ENCODE measurements around the gene JDP2.
"Not testable (repeated sequence)": the region's sequence is repeated elsewhere in the genome, so short reads cannot be mapped to it uniquely, and the experiment has no call there.

Gene JDP2

GRCh38 chr14:75457648-75458165 is 29.9 kb downstream of the JDP2 start:
- no peak for DNase-seq

GRCh38 chr14:75458305-75458704 is 30.5 kb downstream of the JDP2 start:
- DNase-seq = no peak

- DNase-seq = no peak
These were observed 31.4 kb downstream of the JDP2 start for GRCh38 chr14:75459099-75459741.

GRCh38 chr14:75459791-75460190 is 32.0 kb downstream of the JDP2 start:
- DNase-seq = no peak

- DNase-seq = no peak
These were observed 32.6 kb downstream of the JDP2 start for GRCh38 chr14:75460394-75460793.

GRCh38 chr14:75461303-75461702 is 33.5 kb downstream of the JDP2 start:
- DNase-seq = no peak

GRCh38 chr14:75461755-75462349 is 34.0 kb downstream of the JDP2 start:
- no peak for DNase-seq

GRCh38 chr14:75464626-75465025 is 36.8 kb downstream of the JDP2 start:
- no peak for DNase-seq

- no peak for DNase-seq
These were observed 39.9 kb downstream of the JDP2 start for GRCh38 chr14:75467763-75468162.

- DNase-seq = no peak
These were observed 41.3 kb downstream of the JDP2 start for GRCh38 chr14:75469164-75469563.

GRCh38 chr14:75469606-75470237 is 41.9 kb downstream of the JDP2 start:
- no peak for DNase-seq

GRCh38 chr14:75470238-75470797 is 42.5 kb downstream of the JDP2 start:
- no peak for DNase-seq

- no peak for DNase-seq
These were observed 43.2 kb downstream of the JDP2 start for GRCh38 chr14:75471059-75471458.

GRCh38 chr14:75474127-75474526 is 46.3 kb downstream of the JDP2 start:
- DNase-seq = not testable (repeated sequence)

GRCh38 chr14:75476274-75476995 is 48.6 kb downstream of the JDP2 start:
- DNase-seq = no peak

GRCh38 chr14:75477881-75478280 is 50.1 kb downstream of the JDP2 start:
- no peak for DNase-seq

- no peak for DNase-seq
These were observed 52.2 kb downstream of the JDP2 start for GRCh38 chr14:75479770-75480600.

GRCh38 chr14:75482366-75482765 is 54.5 kb downstream of the JDP2 start:
- DNase-seq = no peak

GRCh38 chr14:75484711-75485429 is 57.0 kb downstream of the JDP2 start:
- no peak for DNase-seq

- no peak for DNase-seq
These were observed 58.5 kb downstream of the JDP2 start for GRCh38 chr14:75486318-75486717.

GRCh38 chr14:75487155-75487671 is 59.4 kb downstream of the JDP2 start:
- no peak for DNase-seq
